HG02973 (cell line): Measurements from ENCODE around the gene ZNF264.
"Not testable (repeated sequence)": the region's sequence is repeated elsewhere in the genome, so short reads cannot be mapped to it uniquely, and the experiment has no call there.

ENCODE experiments used
- ATAC-seq: cut with Tn5 transposase; IDR thresholded peaks from one replicate; pipeline ENCODE4 v1.9.1; 2021; ENCODE audit warnings: moderate library complexity; ENCODE audit not compliant: unreplicated experiment

ZNF264 gene

GRCh38 chr19:57191141-57192076, at the start of gene ZNF264:
TSS of gene ZNF264 (plus strand) at chr19:57191500. CDS start at chr19:57191914, 414 bp downstream.
- peak; percentile 90 for ATAC-seq

DNA sequence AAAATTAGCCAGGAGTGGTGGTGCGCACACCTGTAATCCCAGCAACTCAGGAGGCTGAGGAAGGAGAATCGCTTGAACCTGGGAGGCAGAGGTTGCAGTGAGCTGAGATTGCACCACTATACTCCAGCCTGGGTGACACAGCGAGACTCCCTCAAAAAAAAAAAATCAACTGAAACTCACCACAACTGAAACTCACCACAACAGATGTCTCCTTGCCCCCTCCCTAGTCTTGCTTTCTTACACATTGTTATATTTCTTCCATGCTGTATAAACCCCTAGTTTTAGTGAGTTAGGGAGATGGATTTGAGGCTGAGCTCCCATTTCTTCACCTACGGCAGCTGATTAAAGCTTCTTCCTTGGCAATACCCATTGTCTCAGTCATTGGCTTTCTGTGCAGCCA, 49.6 kb upstream of the ZNF264 start:
- ATAC-seq: no peak

DNA sequence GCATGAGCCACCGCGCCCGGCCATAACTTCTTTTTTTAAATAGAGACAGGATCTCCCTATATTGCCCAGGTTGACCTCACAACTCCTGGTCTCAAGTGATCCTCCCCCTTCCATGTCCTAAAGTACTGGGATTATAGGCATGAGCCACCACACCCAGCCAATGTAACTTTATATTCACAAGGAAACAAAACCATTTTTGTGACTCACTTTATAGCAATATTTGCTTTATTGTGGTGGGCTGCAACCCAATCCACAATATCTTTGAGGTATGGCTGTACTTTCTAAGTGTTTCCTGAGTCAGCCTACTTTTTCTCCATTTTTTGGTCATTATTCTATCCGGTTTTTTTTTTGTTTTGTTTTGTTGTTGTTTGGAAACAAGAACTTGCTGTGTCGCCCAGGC, 38.4 kb upstream of the ZNF264 start:
- ATAC-seq: no peak

DNA sequence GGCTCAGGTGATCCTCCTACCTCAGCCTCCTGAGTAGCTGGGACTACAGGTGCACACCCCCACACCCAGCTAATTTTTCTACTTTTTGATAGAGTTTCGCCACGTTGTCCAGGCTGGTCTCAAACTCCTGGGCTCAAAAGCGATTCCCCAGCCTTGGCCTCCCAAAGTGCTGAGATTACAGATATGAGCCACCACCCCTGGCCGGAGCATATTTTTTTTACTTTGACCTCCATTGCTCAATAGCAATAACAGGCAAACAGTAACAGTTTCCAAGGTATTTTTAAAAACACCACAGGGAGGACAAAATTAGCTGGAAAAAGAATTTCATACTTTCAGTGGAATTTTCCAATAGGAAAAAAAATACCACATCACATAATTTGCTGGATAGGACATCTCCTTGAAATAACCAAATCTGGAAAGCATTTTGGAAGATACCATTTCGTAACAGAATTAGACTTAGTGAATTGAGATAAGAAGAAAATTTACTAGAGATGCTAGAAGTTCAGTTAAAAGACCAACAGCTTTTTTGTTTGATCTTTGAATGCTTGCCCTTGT, 29.2 kb upstream of the ZNF264 start:
- no peak for ATAC-seq

DNA sequence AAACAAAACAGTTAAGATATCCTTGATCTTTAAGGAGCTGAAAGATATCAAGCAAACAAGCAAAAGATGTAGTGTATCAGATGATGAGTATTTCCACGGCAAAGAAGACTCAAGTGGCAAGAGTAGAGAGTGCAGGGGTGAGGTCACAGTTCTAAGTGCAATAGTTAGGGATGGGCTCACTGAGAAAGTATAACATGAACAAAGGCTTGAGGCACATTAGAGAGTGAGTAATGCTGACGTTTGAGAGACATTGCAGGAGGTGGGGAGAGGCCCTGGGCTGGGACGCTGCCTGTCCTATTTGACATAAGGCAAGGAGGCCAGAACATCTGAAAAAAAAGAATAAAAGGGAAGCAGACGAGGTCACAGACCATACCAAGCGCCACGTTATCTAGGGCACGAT, 25.5 kb upstream of the ZNF264 start:
- ATAC-seq: no peak

DNA sequence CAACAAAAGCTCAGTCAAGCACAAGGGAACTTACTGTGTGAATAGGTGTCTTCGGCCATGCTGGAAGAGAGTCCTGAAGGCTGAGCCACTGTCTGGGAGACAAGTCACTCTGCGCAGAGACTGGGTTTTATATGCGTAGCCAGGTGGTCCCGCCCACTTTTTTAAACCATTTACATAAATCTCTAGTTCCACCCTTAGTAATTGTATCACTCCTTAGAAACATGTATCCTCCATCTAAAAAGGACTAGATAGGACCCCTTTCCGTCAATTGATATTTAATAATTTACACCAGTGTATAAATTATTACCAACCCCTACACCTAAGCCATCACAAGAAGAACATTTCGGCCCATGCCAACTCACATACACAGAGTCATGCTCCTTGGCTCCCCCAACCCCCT, 23.9 kb upstream of the ZNF264 start, which contains the start of gene DUXA:
DUXA (minus strand) TSS at position 101 of the 400 bp plus-strand sequence; CDS start at position 59, 42 bp downstream.
- no peak for ATAC-seq

DNA sequence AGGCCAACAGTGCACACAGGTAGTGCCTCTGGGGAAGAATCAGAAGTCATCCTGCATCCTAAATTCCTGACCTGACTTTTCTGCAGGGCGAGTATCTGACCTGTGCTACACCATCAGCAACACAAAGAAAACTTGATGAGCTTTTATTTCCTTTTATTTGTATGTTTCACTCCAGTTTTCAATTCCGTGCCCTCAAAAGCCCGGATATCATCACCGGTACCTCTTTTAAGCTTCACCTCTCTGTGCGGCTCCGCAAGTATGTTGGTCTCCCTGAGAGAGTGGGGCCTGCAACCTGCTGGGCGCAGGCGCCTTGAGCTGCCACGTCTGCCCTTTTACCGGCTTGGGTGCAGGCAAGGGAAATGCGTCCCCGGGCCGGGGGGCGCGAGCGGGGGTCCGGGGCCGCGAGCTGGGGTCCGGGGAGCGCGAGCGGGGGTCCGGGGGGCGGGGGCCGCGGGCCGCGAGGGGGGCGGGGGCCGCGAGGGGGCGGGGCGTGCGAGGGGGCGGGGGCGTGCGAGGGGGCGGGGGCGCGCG, 19.7 kb upstream of the ZNF264 start:
- no peak for ATAC-seq

DNA sequence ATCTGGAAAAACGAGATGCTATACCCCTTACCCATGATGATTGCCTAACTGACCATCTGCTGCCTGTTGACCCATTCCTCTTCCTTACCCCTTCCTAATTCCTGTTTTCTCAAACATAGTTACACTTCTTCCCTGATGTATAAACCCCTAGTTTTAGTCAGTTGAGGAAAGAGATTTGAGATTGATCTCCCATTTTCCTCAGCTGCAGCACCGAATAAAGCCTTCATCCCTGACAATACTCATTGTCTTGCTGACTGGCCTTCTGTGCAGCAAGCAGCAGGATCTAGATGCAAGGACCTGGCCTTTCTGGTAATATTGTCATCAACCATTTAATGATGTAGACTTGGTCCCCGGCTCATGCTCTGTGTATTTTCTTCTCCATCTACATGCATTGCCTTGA, 999 bp upstream of the ZNF264 start:
- ATAC-seq: no peak

- peak; percentile 9 for ATAC-seq
Measured at GRCh38 chr19:57192077-57192420, 749 bp downstream of the ZNF264 start.

DNA sequence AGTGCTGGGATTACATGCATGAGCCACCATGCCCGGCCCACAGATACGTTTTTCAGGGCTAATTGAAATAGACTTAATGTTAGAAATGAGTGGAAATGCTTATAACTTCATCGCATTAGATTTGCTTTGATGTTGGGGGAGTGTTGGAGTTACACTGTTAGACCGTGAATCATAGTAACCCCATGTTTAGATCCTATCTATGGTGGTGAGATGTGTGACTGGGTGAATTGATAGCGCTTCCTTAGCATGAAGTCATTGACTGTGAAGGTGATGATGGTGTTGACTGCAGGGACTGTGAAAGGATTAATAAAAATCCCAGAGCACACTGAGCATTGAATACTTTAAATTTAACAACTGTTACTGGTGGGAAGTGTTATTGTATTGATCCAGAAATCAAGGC, 1.7 kb downstream of the ZNF264 start:
- no peak for ATAC-seq

- ATAC-seq: not testable (repeated sequence)
Measured at GRCh38 chr19:57197874-57198273, 6.6 kb downstream of the ZNF264 start.

- no peak for ATAC-seq
Measured at GRCh38 chr19:57202160-57202559, 10.9 kb downstream of the ZNF264 start.

GRCh38 chr19:57210381-57210780, 19.1 kb downstream of the ZNF264 start:
- ATAC-seq: no peak

- no peak for ATAC-seq
Measured at GRCh38 chr19:57212109-57212508, 20.8 kb downstream of the ZNF264 start.

DNA sequence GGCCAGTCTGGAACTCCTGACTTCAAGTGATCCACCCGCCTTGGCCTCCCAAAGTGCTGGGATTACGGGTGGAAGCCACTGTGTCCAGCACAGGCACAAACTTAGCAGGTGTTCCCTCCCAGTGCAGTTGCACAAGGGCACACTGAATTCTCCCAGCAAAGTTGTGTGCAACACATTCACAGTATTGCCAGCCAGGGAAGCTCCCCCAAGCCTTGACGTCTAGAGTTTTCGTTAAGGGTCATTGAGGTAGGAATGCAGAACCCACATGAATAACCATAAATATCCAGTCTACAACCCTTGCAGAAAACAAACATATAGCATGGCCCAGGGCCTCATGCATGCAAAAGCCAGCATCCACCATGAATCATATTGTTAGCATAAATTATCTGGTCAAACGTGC, 36.2 kb downstream of the ZNF264 start:
- no peak for ATAC-seq

DNA sequence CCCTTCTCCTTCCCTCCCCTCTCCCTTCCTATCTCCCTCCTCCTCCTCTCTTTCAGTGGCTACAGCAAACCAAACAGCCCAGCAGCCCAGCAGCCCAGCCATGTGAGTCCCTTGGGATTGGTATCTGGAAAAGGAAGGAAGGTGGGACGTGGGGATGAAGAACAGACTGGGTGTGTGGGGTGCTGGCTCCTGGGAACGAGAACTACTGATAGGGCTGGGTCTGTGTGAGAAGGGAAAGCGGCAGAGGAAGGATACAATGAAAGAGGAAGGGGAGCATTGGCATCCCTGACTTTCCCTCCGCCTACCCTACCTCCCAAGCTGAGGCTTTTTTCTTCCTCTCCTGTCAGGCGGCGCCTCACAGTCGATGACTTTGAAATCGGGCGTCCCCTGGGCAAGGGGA, 40.4 kb downstream of the ZNF264 start:
- ATAC-seq: no peak

DNA sequence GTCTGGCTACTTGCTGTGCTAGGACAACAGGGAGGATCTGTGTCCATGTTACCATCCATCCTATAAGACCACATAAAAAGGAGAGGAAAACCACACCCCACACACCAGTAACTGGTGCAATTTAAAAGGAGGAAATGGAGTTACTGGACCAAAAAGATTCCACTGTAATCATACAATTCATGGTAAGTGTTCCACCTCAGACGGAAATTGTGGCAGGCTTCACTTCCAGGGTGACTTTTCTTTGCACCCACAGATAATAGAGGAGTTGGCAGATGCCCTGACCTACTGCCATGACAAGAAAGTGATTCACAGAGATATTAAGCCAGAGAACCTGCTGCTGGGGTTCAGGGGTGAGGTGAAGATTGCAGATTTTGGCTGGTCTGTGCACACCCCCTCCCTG, 41.9 kb downstream of the ZNF264 start:
- no peak for ATAC-seq

DNA sequence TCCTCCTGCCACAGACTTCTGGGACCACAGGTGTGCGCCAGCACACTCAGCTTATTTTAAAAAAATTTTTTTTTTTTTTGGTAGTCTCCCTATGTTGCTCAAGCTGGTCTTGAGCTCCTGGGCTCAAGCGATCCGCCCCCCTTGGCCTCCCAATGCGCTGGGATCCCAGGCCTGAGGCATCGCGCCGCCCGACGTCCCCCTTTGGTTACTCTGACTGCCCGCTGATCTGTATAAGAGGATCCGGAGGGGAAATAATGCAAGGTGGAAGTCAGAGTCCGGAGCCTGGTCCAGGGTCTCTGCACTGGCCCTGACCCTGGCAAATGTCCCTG, 48.6 kb downstream of the ZNF264 start:
- no peak for ATAC-seq

DNA sequence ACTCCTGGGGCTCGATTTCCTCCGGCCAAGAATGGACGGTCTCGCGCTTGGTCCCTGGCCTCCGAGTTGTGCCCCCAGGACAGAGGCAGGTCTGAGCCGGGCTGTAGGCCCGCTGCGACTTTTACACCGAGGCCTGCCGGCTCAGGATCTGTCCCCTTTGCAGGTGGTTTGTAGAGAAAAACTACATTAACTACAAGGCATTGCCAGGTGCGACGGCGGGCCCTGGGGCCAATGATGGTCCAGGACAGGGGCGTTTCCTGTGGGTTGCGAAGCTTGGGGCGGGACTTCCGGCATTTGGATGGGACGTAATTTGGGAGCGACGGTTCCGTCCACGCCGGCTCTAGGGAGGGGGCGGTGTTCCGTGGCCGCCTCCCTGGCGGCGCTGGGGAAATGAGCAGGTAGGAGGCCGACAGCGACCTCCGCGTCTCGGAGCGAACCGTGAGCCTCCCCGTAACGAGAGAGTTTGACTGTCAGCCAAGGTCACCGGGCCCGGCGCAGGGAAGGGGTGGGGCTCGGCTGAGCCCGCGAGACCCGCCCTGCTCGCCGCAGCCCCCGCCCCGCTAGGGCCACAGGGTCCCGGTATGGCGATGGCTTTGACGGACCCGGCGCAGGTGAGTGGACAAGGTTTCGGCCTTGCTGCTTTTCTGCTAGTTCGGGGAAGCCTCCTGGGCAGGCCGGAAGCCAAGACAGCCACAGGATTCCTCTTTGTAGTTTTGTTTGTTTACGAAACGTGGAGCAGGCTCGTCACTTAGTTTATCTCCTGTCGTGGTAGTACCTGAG, 49.2 kb downstream of the ZNF264 start, which contains the start of gene ZNF805:
ZNF805 (plus strand) TSS at position 322 of the 780 bp plus-strand sequence; CDS start at position 582, 260 bp downstream.
- peak; percentile 86 for ATAC-seq

DNA sequence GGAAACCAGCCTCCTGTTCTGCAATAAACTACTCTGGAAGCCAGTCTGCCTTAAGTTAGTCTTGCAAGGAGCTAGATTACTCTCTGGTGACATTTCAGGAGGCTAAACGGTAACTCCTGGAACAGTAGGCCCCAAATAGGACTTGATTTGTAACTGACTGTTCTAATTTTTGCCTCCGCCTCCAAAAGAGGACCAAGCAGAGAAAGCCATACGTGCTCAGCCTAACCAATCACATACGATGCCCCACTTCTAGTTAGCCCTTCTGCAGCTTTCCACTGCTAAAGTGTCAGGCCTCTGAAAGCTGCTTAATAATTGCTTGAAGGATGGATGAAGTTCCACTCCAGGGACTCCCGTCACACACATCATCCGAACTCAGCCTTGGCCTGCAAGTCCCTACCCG, 49.9 kb downstream of the ZNF264 start:
- ATAC-seq: no peak

DNA sequence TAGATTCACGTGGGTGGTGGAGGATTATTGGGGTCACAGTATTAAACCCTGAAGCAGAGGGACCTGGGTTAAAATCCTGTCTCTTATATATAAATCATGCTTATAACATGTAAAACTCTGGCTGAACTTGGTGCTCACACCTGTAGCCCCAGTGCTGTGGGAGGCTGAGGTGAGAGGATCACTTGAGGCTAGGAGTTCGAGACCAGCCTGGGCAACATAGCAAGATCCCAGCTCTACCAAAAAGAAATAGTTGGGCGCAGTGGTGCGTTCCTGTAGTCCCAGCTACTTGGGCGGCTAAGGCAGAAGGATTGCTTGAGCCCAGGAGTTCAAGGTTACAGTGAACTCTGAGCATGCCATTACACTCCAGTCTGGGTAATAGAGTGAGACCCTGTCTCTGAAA, 51.5 kb downstream of the ZNF264 start:
- no peak for ATAC-seq
